ENCODE measurements around the gene SLC6A19.

DNA sequence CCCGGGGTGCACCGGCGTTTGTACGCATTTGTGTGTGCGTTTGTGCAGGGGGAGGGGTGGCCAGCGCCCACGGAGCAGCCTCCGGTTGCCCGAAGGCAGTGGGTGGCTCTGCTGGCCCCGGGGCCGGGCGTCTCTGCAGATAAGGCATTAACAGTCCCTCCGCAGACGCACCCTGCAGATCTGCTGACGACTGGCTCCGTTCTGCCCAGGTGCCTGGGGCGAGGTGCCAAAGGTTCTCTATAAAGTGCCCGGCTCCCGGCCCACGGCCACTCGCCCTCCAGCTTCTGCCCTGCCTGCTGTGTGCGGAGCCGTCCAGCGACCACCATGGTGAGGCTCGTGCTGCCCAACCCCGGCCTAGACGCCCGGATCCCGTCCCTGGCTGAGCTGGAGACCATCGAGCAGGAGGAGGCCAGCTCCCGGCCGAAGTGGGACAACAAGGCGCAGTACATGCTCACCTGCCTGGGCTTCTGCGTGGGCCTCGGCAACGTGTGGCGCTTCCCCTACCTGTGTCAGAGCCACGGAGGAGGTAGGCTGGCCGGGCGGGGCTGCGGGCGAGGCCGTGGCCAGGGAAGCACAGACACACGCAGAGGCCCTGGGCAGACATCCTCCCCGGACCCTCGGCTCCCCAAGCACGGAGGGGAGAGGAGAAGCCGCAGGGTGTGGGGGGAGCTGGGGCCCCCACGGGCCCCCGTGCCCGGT lies at the start of gene SLC6A19:
- no peak for TF ChIP-seq MAFF (IDR thresholded peaks at IDR 0.05; ENCODE audit: low read depth, low read length)
- TF ChIP-seq HES4 (CRISPR knock-in tag; IDR thresholded peaks at IDR 0.05; ENCODE audit: borderline replicate concordance), result no peak
- TF ChIP-seq REXO4 (CRISPR knock-in tag; IDR thresholded peaks at IDR 0.05; ENCODE audit: borderline replicate concordance), result no peak
- TF ChIP-seq SRF (IDR thresholded peaks at IDR 0.05; ENCODE audit: low read depth, low read length), result no peak
- no peak for TF ChIP-seq CBX2 (IDR thresholded peaks at IDR 0.05; ENCODE audit: low read depth, low read length)
- no peak for TF ChIP-seq CBX2 (CRISPR knock-in tag; IDR thresholded peaks at IDR 0.05; ENCODE audit: low read depth)
- TF ChIP-seq EP300 (IDR thresholded peaks at IDR 0.05; ENCODE audit: low read depth in 2 of 2, low read length in 2 of 2), result no peak
- TF ChIP-seq EP300 (CRISPR knock-in tag; IDR thresholded peaks at IDR 0.05; ENCODE audit: borderline replicate concordance), result no peak
- no peak for TF ChIP-seq ZNF558 (CRISPR knock-in tag; IDR thresholded peaks at IDR 0.05; ENCODE audit: borderline replicate concordance)
- no peak for TF ChIP-seq ZNF180 (CRISPR knock-in tag; IDR thresholded peaks at IDR 0.05; ENCODE audit: borderline replicate concordance, low read depth)
- TF ChIP-seq, protein P1, sequence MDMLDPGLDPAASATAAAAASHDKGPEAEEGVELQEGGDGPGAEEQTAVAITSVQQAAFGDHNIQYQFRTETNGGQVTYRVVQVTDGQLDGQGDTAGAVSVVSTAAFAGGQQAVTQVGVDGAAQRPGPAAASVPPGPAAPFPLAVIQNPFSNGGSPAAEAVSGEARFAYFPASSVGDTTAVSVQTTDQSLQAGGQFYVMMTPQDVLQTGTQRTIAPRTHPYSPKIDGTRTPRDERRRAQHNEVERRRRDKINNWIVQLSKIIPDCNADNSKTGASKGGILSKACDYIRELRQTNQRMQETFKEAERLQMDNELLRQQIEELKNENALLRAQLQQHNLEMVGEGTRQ (IDR thresholded peaks at IDR 0.05; ENCODE audit: low read depth, low read length), result no peak
- TF ChIP-seq, protein P1 (CRISPR knock-in tag; IDR thresholded peaks at IDR 0.05; ENCODE audit: borderline replicate concordance), result no peak
- TF ChIP-seq JUNB (CRISPR knock-in tag; IDR thresholded peaks at IDR 0.05; ENCODE audit: borderline replicate concordance), result no peak
- TF ChIP-seq MAFK (conservative IDR thresholded peaks at IDR 0.05 in 1 of 2, IDR thresholded peaks at IDR 0.05 in 1 of 2; ENCODE audit: low read length in 2 of 2), result no peak
- TF ChIP-seq, protein P2, sequence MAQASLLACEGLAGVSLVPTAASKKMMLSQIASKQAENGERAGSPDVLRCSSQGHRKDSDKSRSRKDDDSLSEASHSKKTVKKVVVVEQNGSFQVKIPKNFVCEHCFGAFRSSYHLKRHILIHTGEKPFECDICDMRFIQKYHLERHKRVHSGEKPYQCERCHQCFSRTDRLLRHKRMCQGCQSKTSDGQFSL (CRISPR knock-in tag; IDR thresholded peaks at IDR 0.05), result no peak

All from HepG2 (cell line).